GM18870 (cell line): Measurements from ENCODE around the gene ITGA7.

Experiments used
- ATAC-seq: cut with Tn5 transposase; IDR thresholded peaks from one replicate; pipeline ENCODE4 v1.9.1; 2021; ENCODE audit warnings: moderate library complexity; ENCODE audit not compliant: unreplicated experiment

Gene ITGA7, protein sequence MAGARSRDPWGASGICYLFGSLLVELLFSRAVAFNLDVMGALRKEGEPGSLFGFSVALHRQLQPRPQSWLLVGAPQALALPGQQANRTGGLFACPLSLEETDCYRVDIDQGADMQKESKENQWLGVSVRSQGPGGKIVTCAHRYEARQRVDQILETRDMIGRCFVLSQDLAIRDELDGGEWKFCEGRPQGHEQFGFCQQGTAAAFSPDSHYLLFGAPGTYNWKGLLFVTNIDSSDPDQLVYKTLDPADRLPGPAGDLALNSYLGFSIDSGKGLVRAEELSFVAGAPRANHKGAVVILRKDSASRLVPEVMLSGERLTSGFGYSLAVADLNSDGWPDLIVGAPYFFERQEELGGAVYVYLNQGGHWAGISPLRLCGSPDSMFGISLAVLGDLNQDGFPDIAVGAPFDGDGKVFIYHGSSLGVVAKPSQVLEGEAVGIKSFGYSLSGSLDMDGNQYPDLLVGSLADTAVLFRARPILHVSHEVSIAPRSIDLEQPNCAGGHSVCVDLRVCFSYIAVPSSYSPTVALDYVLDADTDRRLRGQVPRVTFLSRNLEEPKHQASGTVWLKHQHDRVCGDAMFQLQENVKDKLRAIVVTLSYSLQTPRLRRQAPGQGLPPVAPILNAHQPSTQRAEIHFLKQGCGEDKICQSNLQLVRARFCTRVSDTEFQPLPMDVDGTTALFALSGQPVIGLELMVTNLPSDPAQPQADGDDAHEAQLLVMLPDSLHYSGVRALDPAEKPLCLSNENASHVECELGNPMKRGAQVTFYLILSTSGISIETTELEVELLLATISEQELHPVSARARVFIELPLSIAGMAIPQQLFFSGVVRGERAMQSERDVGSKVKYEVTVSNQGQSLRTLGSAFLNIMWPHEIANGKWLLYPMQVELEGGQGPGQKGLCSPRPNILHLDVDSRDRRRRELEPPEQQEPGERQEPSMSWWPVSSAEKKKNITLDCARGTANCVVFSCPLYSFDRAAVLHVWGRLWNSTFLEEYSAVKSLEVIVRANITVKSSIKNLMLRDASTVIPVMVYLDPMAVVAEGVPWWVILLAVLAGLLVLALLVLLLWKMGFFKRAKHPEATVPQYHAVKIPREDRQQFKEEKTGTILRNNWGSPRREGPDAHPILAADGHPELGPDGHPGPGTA

DNA sequence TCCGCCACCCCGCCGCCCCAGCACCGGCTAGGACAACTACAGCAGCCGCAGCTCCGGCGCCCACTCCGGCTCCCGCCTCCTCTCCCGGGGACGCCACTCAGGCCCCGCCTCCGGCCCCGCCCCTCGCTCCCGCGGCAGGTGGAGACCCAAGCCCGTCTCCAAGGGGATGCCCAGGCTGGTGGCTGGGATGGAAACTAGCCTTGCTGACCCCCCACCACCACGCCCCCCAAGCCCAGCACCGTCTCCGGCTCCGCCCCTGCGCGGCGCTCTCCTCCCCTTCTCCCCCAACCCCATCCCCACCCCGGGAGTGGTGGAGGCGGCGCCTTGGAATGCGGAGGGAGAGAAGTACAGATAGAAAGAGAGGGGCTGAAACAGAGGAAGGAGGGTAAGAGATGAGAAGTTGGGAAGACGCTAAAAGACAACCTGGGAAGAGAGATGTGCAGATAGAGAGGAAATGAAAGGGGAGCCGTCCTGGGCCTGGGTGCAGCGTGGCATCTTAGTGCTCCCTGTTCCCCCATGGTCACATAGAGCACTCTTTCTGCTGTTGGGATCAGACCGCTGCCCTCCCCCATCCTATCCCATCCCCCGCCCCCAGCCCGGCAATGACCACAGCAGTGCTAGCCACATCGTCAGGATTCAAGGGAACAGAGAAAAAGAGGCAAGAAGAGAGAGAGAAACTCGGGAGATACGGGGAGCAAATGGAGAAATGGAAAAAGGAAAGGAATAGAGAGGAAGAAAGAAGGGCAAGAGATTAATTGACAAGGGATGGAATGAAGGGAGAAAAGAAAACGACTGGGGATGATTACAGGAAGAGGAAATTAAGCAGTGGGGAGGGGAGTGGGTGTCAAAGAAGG, at the start of gene ITGA7:
Gene ITGA7 (minus strand): TSS at position 64 of the 854 bp plus-strand sequence. CDS start 222 bp downstream, outside the sequence.
- ATAC-seq: no peak

DNA sequence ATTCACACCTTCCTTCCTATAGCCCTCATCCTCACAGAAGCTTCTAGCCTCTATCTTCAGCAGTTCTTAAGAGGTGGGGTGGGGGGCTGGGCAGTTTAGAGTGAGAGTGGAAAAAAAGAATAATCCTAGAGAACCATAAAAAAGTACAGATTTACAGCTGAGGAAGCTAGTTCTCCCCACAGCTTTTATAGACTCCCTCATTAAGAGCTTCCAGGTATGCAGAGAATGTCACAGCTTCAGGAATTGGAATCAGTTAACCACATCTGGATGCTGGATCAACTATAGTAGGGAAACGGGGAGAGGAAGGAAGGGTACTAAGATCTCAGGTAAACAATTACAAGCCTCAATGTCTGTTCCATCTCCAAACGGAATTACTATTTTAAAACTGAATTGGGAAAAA, 47.5 kb upstream of the ITGA7 start:
- ATAC-seq: no peak

DNA sequence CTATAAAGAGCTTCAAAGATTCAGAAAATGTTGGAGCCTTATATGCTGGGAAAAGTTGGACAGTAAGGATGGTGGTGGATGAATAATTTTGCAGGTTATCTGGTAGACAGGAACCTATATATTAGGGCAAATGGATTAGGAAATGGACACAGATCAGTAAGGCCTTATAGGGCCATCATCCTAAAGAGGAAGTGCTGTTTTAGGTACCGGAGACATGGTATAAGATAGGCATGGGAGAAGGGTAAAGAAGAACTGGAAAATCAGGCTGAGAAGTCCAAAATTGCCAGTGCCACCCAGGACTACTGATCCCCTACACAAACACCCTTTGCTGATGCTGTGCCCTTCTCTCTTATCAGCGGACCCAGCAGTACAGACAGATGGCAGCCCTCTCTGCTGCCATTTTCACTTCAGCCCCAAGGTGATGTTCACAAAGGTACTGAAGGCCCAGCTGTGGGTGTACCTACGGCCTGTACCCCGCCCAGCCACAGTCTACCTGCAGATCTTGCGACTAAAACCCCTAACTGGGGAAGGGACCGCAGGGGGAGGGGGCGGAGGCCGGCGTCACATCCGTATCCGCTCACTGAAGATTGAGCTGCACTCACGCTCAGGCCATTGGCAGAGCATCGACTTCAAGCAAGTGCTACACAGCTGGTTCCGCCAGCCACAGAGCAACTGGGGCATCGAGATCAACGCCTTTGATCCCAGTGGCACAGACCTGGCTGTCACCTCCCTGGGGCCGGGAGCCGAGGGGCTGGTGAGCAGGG, 40.7 kb upstream of the ITGA7 start:
- ATAC-seq: no peak

DNA sequence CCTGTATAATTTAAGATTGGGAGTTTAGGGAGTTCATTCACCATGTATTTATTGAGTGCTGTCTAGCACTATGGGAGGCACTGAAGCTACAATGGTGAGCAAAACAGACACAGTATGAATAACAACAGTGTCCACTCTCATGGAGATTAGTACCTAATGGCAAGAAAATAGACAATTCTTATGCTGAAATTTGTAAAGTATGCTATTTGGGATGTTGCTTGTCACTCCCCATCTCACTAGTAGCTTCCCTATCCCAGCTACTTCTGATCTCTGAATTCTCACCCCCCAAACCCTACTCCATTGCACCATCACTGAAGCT, 39.2 kb upstream of the ITGA7 start:
- no peak for ATAC-seq

DNA sequence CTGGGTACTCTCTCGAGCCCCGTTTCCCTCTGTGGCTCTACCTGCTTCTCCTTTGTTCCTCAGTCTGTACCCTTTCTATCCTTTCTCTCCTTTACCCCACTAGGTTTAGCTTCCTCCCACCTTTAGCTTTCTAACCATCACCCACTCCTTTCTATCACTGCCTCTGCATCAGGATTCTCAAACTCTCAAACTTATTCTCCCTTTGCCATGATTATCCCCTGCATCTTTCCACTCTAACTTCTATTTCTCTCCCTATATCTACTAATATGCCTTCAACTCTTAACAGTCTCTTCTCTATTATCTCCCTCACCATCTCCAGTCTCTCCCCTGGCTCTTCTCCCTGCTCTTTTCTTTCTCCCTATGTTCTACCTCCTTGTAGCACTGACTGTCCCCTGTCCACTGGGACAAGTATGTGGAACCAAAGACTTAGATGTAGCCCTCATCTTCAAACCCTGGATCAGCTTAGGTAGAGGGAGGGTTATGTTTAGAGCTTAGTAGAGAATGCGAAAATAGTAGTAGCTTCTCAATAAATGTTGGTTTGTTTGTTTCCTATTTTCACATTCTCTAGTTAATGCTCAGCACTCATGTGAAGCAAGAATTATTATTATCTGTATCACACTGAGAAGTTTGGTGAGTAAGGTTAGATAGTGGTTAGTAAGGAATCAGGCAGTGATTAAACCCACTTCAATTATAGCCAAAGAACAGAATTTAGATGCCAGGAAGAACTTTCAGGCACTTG, 38.6 kb upstream of the ITGA7 start:
- ATAC-seq: no peak

DNA sequence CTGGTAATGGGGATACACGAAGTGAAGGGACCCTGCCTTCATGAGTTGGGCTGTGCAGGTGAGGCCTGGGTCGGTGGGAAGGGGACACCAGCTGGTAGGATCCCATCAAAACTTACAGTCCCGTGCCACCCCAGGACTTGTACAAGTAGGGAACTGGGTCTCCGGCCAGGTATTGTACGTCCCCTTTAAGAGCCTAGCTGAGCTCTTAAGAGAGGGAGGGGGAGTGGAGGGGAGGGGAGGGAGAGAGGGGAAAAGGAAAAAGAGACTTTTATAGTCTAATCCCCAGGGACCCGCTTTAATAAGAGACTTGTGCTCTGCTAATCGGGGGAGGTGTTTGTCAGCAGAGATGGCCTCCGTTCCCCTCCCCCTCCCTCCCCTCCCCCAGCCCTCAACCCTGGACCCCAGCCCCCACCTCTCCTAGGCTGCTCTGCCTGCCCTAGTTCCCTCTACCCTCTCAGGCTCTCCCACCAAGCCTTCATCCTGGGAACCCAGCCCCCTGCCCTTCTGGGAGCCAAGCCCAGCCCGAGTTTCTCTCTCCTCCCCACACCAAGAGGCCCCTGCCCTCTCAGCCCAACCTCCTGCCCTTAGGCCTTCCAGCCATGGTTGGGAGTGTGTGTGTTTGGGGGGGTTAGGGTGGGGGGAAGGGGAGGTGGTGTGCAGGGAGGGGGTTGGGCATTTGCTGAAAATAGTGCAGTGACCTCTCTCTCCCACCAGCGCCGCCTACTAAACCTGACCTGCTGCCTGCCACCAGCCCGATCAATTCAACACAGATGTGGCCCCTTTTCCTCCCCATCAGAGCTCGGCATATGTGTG, 37.9 kb upstream of the ITGA7 start:
- no peak for ATAC-seq

DNA sequence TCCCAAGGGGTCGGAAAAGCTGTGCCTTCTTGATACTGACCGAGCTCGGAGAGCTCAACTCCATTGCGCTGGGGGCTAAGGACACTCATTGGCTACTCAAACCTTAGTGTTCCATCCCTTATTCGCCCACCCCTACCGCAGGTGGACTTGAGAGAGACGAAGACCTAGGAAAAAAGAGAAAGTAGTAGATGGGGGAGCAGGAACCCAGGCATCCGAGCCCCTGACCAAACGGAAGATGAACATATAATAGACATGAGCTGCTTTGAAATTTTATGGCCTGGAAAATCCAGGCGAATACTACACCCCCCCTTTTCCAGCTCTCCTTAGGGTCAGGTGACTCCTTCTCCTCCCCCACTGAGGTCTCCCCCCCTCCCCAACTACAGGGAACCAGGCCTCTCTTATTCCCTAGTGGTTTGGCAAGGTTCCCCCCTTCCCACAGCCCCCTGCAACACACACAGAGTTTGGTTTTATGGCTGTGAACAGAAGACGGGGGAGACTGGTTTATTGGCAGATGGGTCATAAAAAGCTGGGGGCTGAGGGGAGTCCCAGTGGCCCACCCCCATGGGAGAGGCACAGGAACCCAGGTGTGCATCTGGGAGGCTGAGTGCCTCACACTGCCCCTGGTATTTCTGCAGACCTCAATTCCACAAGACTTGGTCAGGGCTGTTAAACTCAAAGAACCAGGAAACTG, 36.8 kb upstream of the ITGA7 start:
- ATAC-seq: no peak

DNA sequence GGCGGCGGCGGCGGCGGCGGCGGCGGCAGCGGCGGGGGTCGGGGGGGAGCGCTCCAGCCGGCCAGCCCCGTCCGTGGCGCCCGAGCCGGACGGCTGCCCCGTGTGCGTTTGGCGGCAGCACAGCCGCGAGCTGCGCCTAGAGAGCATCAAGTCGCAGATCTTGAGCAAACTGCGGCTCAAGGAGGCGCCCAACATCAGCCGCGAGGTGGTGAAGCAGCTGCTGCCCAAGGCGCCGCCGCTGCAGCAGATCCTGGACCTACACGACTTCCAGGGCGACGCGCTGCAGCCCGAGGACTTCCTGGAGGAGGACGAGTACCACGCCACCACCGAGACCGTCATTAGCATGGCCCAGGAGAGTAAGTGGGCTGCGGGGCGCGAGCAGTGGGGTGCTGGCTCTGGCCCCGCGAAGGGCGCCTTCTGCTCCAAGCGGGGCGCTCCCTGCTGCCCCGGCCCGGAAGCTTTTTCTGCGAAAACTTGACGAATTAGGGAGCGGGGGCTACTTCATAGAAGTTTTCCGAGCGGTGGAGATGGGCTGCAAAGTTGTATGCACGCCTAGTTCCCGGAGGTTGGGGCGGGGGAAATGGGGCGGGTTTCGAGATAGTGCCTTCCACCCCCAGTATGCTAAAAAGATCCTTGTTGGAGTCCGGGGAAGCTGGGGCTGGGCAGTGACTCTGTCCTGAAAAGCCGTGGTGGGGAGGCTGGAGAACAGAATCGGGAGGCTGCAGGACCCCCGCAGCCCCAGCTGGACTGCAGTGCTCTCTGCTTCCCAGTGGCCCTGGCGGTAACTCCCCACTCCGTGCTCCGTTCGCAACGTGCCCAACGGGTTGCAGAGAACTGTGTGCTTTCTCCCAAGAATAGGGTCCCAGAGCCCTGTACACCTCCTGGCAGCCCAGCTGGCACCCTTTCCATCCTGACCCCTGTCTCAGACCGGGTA, 36.0 kb upstream of the ITGA7 start:
- no peak for ATAC-seq

DNA sequence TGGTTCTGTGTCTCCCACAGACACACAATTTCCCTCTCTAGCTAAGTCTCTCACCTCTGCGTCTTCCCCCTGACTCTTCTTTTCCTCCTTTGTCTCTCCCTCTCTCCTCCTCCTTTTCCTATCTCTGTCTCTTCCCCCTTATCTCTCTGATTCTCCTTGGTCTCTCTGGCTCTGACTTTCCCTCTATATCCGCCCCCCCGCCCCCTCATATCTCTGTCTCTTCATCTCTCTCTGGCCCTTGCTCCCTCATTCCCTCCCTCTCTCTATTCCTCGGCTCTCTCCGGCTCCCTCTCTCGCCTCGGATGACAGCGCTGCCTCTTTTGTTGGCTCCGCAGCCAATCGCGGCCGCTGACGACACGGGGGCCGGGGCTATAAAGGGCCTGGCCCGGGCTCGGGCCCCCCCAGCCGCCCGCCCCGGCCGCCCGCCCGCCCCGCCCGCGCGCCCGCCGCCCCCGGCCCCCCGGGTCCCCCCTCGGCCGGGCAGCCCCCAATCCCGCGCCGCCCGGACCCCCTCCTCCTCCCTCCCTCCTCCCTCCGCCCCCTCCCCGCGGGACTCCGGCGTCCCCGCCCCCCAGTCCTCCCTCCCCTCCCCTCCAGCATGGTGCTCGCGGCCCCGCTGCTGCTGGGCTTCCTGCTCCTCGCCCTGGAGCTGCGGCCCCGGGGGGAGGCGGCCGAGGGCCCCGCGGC, 35.2 kb upstream of the ITGA7 start, which contains the start of gene GDF11:
Gene GDF11 (plus strand): TSS at position 404 of the 687 bp plus-strand sequence. CDS start 195 bp downstream, at position 599.
- no peak for ATAC-seq

DNA sequence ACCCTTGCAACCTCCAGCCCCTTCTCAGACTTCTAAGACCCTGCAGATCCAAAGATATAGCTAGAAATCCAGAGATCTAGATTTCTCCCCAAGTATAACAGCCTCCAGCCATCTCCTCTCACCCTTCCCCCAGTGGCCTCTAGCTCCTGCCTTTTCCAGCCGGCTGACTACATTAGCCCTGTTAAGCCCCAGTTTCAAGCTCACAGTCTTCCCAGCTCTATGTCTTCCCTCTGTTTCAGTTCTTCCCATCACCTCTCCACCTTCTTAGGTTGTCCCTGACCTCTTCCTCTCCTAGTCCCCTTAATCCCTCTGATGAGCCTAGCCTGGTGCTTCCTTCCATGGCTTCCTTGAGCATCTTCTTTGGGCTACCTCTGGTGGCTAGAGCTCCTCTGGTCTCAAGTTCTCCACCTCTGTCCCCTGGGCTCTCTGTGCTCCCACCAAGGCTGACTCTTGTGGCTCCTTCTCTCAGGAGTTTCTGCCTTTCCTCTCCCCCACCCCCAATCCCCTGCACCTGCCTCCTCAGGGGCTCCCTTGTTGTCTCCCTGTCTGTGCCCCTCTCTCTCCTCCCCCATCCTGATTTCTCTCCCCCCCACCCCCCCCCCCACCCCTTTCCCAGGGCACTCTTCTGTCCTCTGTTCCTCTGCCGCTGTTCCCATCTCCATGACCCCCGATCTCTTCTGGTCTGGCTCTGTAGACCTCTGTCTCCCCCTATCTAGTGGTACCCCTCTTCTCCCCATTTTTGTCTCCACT, 34.4 kb upstream of the ITGA7 start:
- no peak for ATAC-seq

DNA sequence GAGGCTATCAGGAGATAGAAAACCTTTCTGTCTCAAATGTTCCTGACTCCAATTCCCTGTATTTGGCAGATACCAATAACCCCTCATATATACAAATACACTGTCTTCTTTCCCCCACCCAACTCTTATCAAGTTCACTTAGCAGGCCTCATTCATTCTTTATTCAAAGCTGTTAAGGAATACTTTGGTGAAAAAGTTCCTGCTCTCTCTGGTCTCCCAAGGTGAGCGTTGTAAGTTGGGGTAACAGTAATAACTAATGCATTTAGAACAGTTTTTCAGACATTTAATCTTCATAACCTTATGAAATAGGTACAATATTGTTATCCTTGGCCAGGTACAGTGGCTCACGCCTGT, 31.3 kb upstream of the ITGA7 start:
- ATAC-seq: no peak

DNA sequence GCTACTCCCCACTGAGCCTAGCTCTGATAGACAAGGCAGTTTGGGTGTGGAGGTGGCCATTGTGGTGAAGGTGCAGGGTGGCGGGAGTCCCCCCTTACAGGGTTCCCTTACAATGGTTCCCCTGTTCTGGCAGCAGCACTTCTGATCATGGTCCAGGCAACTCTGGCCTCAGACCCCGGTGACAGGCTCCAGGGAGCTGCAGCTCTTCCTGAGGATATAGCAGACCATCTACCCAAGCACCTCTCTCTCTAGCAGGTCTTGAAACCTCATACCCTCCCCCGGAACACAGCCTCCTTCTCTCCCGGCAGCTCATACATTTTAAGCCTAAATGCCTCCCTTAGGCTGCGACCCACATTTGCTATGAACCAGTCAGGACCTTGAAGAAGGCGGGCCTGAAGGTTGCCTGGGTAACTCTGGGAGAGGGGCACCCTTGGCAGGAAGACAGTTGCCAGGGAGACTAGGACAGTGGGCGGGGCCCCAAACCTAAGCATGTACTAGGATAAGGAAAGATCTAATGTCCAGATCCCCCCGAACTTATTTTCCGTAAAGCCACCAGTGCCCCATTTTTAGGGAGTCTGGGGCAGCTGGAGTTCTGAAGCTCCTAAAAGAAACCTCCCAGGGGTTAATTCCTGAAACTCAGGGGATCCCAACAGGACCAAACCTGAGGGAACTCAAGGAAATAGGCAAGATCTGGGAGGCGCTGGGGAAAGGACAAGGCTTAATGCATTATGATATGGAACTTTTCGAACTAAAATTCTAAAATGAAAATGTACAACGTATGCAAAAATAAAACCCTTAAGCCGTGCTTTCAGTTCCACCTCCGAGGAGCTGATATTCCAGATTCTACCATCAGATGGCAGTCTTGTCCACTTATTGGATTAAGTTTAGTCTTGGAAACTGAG, 30.7 kb upstream of the ITGA7 start:
- ATAC-seq: peak; percentile 83

DNA sequence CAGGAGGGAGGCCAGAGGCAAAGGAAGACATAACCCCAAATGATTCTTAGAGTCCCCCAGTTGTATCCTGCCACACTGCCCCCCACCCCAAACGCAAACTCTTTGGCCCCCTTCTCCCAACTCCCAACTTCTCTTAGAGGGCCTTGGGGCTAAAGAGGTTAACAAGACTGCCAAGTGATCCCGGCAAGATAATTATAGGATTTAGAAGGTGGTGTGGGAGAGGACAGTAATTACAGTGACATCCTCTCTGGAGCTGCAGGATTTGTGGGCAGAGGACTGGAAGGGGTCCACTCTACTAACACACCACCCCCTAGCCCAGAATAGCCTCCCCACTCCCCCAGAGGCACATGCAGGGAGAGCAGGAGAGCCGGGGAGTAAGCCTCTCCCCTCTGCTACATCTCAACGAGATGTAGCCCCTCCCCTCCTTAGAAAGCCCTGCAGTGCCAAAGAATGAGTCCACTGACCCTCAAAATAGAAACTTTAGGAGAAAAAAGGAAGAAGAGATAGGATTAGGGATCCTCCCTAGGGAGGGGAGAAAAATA, 29.9 kb upstream of the ITGA7 start:
- no peak for ATAC-seq
